HG02763 (cell line): ENCODE measurements around the gene PIK3R6.

Source experiments
- ATAC-seq: cut with Tn5 transposase; IDR thresholded peaks from one replicate; pipeline ENCODE4 v1.9.1; 2021; ENCODE audit warnings: mild to moderate bottlenecking, moderate library complexity; ENCODE audit not compliant: unreplicated experiment

Gene PIK3R6

GRCh38 chr17:8855477-8856204 is 11.8 kb downstream of the PIK3R6 start:
- peak; percentile 33 for ATAC-seq

- no peak for ATAC-seq
These were observed 15.9 kb downstream of the PIK3R6 start for GRCh38 chr17:8851600-8851999.

GRCh38 chr17:8849311-8850041 is 18.0 kb downstream of the PIK3R6 start:
- no peak for ATAC-seq

- no peak for ATAC-seq
These were observed 19.6 kb downstream of the PIK3R6 start for GRCh38 chr17:8847891-8848290.

GRCh38 chr17:8846768-8847211 is 20.7 kb downstream of the PIK3R6 start:
- ATAC-seq = no peak

- no peak for ATAC-seq
These were observed 22.9 kb downstream of the PIK3R6 start for GRCh38 chr17:8844229-8845218.

GRCh38 chr17:8843344-8843743 is 24.1 kb downstream of the PIK3R6 start:
- ATAC-seq = no peak

- ATAC-seq = no peak
These were observed 25.6 kb downstream of the PIK3R6 start for GRCh38 chr17:8841844-8842243.

- no peak for ATAC-seq
These were observed 28.0 kb downstream of the PIK3R6 start for GRCh38 chr17:8839410-8839935.

GRCh38 chr17:8838551-8839095 is 28.9 kb downstream of the PIK3R6 start:
- no peak for ATAC-seq

- no peak for ATAC-seq
These were observed 29.9 kb downstream of the PIK3R6 start for GRCh38 chr17:8837563-8838075.

GRCh38 chr17:8836821-8837562 is 30.5 kb downstream of the PIK3R6 start:
- no peak for ATAC-seq

- no peak for ATAC-seq
These were observed 31.7 kb downstream of the PIK3R6 start for GRCh38 chr17:8835631-8836364.

- no peak for ATAC-seq
These were observed 32.4 kb downstream of the PIK3R6 start for GRCh38 chr17:8835106-8835505.

- ATAC-seq = no peak
These were observed 34.6 kb downstream of the PIK3R6 start for GRCh38 chr17:8832711-8833352.

GRCh38 chr17:8831234-8831849 is 36.1 kb downstream of the PIK3R6 start:
- ATAC-seq = no peak

GRCh38 chr17:8830141-8830540 is 37.3 kb downstream of the PIK3R6 start:
- ATAC-seq = no peak
